ENCODE results near the gene COL6A2. TPM values are rescaled to one million over a fixed set of nuclear protein-coding genes. Genes with fewer than 3 reads are reported as not detected.

The COL6A2 gene
- total and polyA plus RNA-seq, 2 experiments from 2014 or later, result 650 to 1,939 TPM

DNA sequence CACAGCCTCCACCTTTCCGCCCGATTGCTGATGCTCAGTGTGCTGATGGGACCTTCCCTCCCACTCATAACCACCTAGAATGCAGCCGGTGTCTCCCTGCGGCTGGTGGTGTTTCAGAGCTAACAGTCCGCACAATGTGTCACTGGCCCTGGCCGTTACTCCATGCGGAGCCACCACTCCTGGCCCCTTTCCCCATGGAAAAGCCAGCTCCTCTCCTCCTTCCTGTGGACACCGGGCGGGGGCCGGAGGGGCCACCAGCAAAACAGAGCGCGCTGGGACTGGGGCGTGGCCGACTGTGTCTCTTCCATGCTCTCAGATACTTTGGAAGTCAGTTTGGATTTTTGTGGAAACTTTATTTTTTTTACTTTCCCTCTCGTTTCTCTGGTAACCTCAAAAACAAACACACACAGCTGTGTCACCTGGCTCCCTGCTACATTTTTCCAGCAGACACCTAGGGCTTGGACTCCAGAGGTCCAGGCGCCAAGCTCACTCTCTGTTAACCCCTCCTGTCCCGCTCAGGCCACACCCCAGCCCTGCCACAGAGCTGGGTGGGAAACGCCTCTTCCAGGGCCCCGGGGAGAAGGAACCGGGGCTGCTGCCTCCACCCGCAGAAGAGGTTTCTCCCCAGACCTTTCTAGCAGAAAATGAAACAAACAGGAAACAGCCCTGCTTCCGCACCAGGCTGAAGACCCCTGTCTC, 32.5 kb upstream of the COL6A2 start:
- 4 to 7% methylated on average over 22 of the region's 22 CpGs for WGBS, 2 experiments (ENCODE audit: low coverage in 1 of 2, low lambda C conversion rate in 2 of 2, missing lambda C conversion rate in 2 of 2)
- Histone ChIP-seq H3K9me3 (ENCODE audit: low read depth) (no peaks in the 10 kb centered on the region), H3K36me3 (ENCODE audit: low read depth) (no peaks in the 10 kb centered on the region), H3K79me2 (ENCODE audit: insufficient read depth) (no peaks in the 10 kb centered on the region), H3F3A (ENCODE audit: insufficient read depth) (peaks cover 23% of the 10 kb centered on the region), H3K9ac (peak overlapping the region; percentile 89), H3K27ac (peak overlapping the region; percentile 93), H2AFZ (peak overlapping the region; percentile 68), H3K4me1 (ENCODE audit: insufficient read depth) (peaks cover 40% of the 10 kb centered on the region), H3K4me2 (ENCODE audit: unreplicated experiment) (peak overlapping the region; percentile 75), H3K27me3 (replicated peaks; ENCODE audit: insufficient read depth) (no peaks in the 10 kb centered on the region), H4K20me1 (ENCODE audit: insufficient read depth) (no peaks in the 10 kb centered on the region), H3K9me2 (ENCODE audit: insufficient read depth) (no peaks in the 10 kb centered on the region), H3K4me3 (peak overlapping the region; percentile 48)
- no peak for TF ChIP-seq EZH2 (IDR thresholded peaks at IDR 0.05; ENCODE audit: insufficient read depth, poor library complexity, severe bottlenecking)
- in situ Hi-C loops (cut with MboI), result no loop called here
- peak; percentile 85 for DNase-seq

DNA sequence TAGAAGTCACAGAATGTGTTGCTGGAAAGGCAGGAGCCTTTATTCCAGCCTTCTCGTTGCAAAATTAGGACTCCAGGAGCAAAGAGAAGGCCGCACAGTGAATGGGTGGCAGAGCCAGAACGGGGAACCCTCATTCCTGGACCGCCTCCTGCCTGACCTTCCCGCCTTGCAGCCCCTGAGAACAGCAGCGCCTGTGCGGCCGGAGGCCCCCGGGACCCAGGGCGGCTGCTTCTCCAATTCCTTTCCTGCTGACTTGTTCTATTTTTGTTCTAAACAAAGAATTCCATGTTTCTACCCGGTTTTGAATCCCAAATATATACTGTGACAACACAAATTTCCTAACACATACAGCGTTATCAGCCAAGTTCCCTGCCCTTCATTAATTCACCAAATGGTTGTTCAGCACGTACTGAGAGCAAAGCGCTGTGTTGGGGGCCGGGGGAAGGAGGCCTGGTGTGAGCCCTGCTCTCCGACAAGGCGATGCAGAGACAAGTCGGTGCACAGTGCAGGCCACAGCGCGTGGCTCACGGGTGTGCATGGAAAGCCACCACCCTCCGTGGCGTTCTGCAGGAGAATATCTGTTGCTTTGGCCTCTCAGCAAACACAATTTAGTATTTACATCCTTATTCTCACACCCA, 31.9 kb upstream of the COL6A2 start:
- Histone ChIP-seq H3K27ac (peak overlapping the region; percentile 93), H3K9me2 (ENCODE audit: insufficient read depth) (no peaks in the 10 kb centered on the region), H3K9ac (peak overlapping the region; percentile 89), H3K36me3 (ENCODE audit: low read depth) (no peaks in the 10 kb centered on the region), H3F3A (ENCODE audit: insufficient read depth) (peaks cover 20% of the 10 kb centered on the region), H3K27me3 (replicated peaks; ENCODE audit: insufficient read depth) (no peaks in the 10 kb centered on the region), H3K79me2 (ENCODE audit: insufficient read depth) (no peaks in the 10 kb centered on the region), H3K4me2 (ENCODE audit: unreplicated experiment) (peak overlapping the region; percentile 75), H3K4me1 (ENCODE audit: insufficient read depth) (peaks cover 36% of the 10 kb centered on the region), H3K9me3 (ENCODE audit: low read depth) (no peaks in the 10 kb centered on the region), H4K20me1 (ENCODE audit: insufficient read depth) (no peaks in the 10 kb centered on the region), H2AFZ (peak overlapping the region; percentile 68), H3K4me3 (peak overlapping the region; percentile 48)
- TF ChIP-seq EZH2 (IDR thresholded peaks at IDR 0.05; ENCODE audit: insufficient read depth, poor library complexity, severe bottlenecking), result no peak
- TF ChIP-seq EZH2phosphoT487 (IDR thresholded peaks at IDR 0.05; ENCODE audit: insufficient read depth, low read depth), result no peak
- in situ Hi-C loops (cut with MboI), result no loop called here
- DNase-seq, result peak; percentile 44
- WGBS, 2 experiments (ENCODE audit: low coverage in 1 of 2, low lambda C conversion rate in 2 of 2, missing lambda C conversion rate in 2 of 2), result 19 to 22% methylated on average over 23 of the region's 23 CpGs

DNA sequence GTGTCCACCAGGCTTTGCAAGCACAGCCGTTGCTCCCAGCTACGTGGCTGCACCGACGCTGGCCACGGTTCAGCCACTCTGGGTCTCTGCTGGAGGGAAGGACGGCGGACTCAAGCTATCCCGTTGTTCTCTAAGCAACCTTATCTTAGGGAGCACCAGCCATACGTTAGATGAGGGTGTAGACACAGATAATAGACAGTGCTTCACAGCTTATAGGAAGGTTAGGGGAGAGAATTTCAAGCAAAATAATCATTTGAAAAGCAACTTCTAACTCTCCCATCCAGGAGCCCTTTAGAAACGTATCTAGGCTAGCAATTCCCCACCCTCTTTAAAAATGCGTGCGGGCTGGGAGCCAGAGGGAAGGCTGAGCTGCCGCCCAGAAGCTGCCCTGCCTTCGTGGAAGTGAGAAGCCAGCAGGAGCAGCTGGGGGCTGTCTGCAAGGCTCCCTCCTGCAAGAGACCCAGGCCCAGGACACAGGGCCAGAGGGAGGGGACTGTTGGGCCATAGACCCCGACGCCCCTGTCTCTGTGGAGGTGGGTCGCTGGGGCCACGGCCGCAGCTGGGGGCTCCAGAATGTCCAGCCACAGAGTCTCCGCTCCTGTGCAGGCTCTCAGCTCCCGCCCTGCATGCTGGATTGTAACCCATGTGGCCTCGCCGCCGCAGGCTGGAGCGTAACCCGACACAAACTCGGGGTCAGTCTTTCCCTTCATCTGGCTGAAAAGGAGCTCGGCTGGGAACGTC, 31.2 kb upstream of the COL6A2 start:
- peak overlapping the region; percentile 68 for H2AFZ ChIP-seq
- DNase-seq, result peak; percentile 79
- H3K27me3 ChIP-seq (replicated peaks; ENCODE audit: insufficient read depth), result no peaks in the 10 kb centered on the region
- peak overlapping the region; percentile 89 for H3K9ac ChIP-seq
- H4K20me1 ChIP-seq (ENCODE audit: insufficient read depth), result no peaks in the 10 kb centered on the region
- no peaks in the 10 kb centered on the region for H3K79me2 ChIP-seq (ENCODE audit: insufficient read depth)
- 17 to 18% methylated on average over 28 to 29 of the region's 29 CpGs for WGBS, 2 experiments (ENCODE audit: low coverage in 1 of 2, low lambda C conversion rate in 2 of 2, missing lambda C conversion rate in 2 of 2)
- H3K27ac ChIP-seq, result peak overlapping the region; percentile 93
- peaks cover 12% of the 10 kb centered on the region for H3F3A ChIP-seq (ENCODE audit: insufficient read depth)
- H3K4me1 ChIP-seq (ENCODE audit: insufficient read depth), result peaks cover 30% of the 10 kb centered on the region
- no peaks in the 10 kb centered on the region for H3K36me3 ChIP-seq (ENCODE audit: low read depth)
- peak overlapping the region; percentile 75 for H3K4me2 ChIP-seq (ENCODE audit: unreplicated experiment)
- H3K9me3 ChIP-seq (ENCODE audit: low read depth), result no peaks in the 10 kb centered on the region
- 0 out of 2 replicates have a peak overlapping the region, but pooled peaks have one; percentile 48 for H3K4me3 ChIP-seq
- in situ Hi-C loops (cut with MboI), result no loop called here
- TF ChIP-seq EZH2 (IDR thresholded peaks at IDR 0.05; ENCODE audit: insufficient read depth, poor library complexity, severe bottlenecking) (no peak), EZH2phosphoT487 (IDR thresholded peaks at IDR 0.05; ENCODE audit: insufficient read depth, low read depth) (no peak)
- H3K9me2 ChIP-seq (ENCODE audit: insufficient read depth), result no peaks in the 10 kb centered on the region

DNA sequence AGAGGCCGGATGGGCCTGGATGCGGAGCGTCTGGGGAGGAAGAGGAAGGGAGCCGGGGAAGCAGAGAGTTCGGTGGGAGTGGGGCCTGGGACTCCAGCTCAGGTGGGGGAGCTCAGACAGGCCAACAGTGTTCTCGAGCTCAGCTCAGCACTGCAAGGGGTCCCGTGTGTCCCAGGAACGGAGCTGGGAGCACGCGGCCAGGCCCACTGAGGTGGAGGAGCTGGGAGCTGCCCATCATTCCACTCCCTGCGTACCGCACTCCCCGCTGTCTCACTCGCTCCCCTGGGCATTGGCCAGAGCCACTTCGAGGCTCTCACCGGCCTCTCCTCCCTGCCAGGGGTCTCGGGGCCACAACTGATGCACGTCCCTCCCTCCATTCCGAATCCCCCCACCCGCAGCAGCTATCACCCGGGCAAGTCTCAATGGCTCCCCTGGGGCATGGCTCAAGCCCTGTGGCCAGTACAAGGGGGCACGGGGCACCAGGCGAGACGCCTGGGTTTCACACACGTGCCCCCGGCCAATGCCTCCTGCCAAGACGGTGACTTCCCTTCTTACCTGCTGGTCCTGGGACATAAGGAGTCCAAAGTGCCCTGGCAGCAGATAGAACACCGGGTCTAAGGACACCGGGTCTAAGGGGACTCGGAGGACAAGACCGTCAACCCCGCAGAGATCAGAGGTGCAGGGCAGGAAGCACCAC, 30.3 kb upstream of the COL6A2 start:
- Histone ChIP-seq H3K36me3 (ENCODE audit: low read depth) (no peaks in the 10 kb centered on the region), H3F3A (ENCODE audit: insufficient read depth) (peaks cover 11% of the 10 kb centered on the region), H3K4me3 (no peak overlapping the region), H3K4me2 (ENCODE audit: unreplicated experiment) (no peak overlapping the region), H2AFZ (peak overlapping the region; percentile 68), H3K9ac (peak overlapping the region; percentile 89), H3K9me3 (ENCODE audit: low read depth) (no peaks in the 10 kb centered on the region), H3K9me2 (ENCODE audit: insufficient read depth) (no peaks in the 10 kb centered on the region), H4K20me1 (ENCODE audit: insufficient read depth) (no peaks in the 10 kb centered on the region), H3K4me1 (ENCODE audit: insufficient read depth) (peaks cover 25% of the 10 kb centered on the region), H3K27ac (no peak overlapping the region), H3K27me3 (replicated peaks; ENCODE audit: insufficient read depth) (no peaks in the 10 kb centered on the region), H3K79me2 (ENCODE audit: insufficient read depth) (no peaks in the 10 kb centered on the region)
- no peak for DNase-seq
- no peak for TF ChIP-seq EZH2 (IDR thresholded peaks at IDR 0.05; ENCODE audit: insufficient read depth, poor library complexity, severe bottlenecking)
- no peak for TF ChIP-seq EZH2phosphoT487 (IDR thresholded peaks at IDR 0.05; ENCODE audit: insufficient read depth, low read depth)
- 94 to 96% methylated on average over 30 to 32 of the region's 32 CpGs for WGBS, 2 experiments (ENCODE audit: low coverage in 1 of 2, low lambda C conversion rate in 2 of 2, missing lambda C conversion rate in 2 of 2)
- in situ Hi-C loops (cut with MboI), result no loop called here

Measured in GM23248 (cell line).